GM12874 (cell line): ENCODE measurements around the gene OR6C65.

ENCODE experiments used
- CTCF ChIP-seq: IDR thresholded peaks from 2 replicates; pipeline ENCODE4 v1.5.1; 2011; ENCODE audit warnings: low read depth, mild to moderate bottlenecking, control low read depth, low read length, moderate library complexity; ENCODE audit not compliant: insufficient read depth

OR6C65 gene

DNA sequence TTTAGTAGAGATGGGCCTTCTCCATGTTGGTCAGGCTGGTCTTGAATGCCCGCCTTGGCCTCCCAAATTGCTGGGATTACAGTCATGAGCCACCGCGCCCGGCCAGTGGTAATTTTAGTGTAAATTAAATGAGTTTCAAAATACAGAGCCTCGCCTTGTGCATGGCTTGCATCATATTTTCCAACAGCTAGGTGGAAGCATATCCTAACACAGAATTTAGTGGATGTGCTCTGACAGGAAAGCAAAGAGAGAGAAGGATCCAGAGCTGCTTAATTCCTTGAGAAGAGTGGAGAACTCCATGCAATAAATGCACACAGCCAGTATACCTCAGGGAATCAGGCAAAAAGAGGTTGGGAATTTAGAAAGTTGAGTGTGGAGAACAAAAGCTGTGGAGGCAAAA is 46.0 kb downstream of the OR6C65 start:
- no peak for TF ChIP-seq CTCF

DNA sequence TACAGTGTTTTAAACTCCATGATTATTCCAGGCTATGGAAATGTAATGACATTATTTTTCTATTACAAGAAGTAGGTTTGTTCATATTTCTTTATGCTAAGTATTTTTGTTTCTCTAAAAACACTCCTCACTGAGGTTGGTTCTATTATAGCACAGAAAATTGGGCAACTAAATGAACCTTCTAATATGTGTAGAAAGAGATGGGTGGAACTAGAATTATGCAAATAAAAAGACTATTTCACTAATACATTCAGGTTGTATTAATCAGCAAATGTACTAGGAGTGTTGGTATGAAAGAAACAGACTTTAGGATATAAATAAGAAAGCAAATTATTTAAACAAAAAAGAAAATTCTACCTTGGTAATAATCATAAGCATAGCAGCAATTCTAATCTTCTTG is 48.5 kb downstream of the OR6C65 start:
- no peak for TF ChIP-seq CTCF
